ENCODE data around the gene ERN2. TPM values are rescaled to one million over a fixed set of nuclear protein-coding genes. Genes with fewer than 3 reads are reported as not detected.

Gene ERN2
- total RNA-seq = 0.29 TPM
- long read RNA-seq = 0 reads

- Histone ChIP-seq H3K36me3 (no peaks in the 10 kb centered on the region), H3K4me1 (no peaks in the 10 kb centered on the region), H3K4me3 (no peak within 1 kb of the TSS), H3K9me3 (no peaks in the 10 kb centered on the region), H3K27ac (no peak within 1 kb of the TSS), H3K27me3 (peaks cover 65% of the 10 kb centered on the region)
- ATAC-seq (peak; percentile 21), DNase-seq (no peak)
- intact Hi-C loops (cut with DNase I) = no loop called here
- TF ChIP-seq, protein P1, sequence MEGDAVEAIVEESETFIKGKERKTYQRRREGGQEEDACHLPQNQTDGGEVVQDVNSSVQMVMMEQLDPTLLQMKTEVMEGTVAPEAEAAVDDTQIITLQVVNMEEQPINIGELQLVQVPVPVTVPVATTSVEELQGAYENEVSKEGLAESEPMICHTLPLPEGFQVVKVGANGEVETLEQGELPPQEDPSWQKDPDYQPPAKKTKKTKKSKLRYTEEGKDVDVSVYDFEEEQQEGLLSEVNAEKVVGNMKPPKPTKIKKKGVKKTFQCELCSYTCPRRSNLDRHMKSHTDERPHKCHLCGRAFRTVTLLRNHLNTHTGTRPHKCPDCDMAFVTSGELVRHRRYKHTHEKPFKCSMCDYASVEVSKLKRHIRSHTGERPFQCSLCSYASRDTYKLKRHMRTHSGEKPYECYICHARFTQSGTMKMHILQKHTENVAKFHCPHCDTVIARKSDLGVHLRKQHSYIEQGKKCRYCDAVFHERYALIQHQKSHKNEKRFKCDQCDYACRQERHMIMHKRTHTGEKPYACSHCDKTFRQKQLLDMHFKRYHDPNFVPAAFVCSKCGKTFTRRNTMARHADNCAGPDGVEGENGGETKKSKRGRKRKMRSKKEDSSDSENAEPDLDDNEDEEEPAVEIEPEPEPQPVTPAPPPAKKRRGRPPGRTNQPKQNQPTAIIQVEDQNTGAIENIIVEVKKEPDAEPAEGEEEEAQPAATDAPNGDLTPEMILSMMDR (IDR thresholded peaks at IDR 0.05) = no peak
Observed at GRCh38 chr16:23712976-23713375, at the start of gene ERN2. ERN2 (minus strand) TSS chr16:23713222; CDS start chr16:23713187, 35 bp downstream.

GRCh38 chr16:23757937-23758619 is 45.1 kb upstream of the ERN2 start:
- H3K4me1 ChIP-seq = peaks cover 7% of the 10 kb centered on the region
- H3K9me3 ChIP-seq = no peaks in the 10 kb centered on the region
- TF ChIP-seq, protein P1 (IDR thresholded peaks at IDR 0.05) = no peak
- no peaks in the 10 kb centered on the region for H3K36me3 ChIP-seq
- H3K27ac ChIP-seq = no peak overlapping the region
- ATAC-seq = no peak
- H3K27me3 ChIP-seq = peaks cover 48% of the 10 kb centered on the region
- H3K4me3 ChIP-seq = no peak overlapping the region
- intact Hi-C loops (cut with DNase I) = no loop called here
- DNase-seq = no peak

DNA sequence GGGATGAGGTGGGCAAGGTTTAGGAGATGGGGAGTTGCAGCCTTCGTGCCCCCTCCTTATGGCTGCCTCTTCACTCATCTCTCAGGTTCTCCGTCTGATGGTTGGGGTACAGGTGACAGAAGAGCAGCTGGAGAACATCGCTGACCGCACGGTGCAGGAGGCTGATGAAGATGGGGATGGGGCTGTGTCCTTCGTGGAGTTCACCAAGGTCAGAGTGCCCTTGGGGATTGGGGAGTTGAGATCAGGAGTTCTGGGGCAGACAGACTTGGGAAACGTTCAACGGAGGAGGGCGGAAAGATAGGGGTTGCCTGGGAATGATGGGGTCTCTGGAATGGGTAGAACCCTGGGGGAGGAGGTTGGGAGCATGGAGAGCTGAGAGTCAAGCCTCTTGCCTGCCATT is 44.1 kb upstream of the ERN2 start:
- ATAC-seq = no peak
- H3K4me3 ChIP-seq = no peak overlapping the region
- H3K9me3 ChIP-seq = no peaks in the 10 kb centered on the region
- TF ChIP-seq, protein P1 (IDR thresholded peaks at IDR 0.05) = no peak
- peaks cover 7% of the 10 kb centered on the region for H3K4me1 ChIP-seq
- H3K27me3 ChIP-seq = peaks cover 46% of the 10 kb centered on the region
- DNase-seq = no peak
- H3K27ac ChIP-seq = no peak overlapping the region
- H3K36me3 ChIP-seq = no peaks in the 10 kb centered on the region
- intact Hi-C loops (cut with DNase I) = no loop called here

DNA sequence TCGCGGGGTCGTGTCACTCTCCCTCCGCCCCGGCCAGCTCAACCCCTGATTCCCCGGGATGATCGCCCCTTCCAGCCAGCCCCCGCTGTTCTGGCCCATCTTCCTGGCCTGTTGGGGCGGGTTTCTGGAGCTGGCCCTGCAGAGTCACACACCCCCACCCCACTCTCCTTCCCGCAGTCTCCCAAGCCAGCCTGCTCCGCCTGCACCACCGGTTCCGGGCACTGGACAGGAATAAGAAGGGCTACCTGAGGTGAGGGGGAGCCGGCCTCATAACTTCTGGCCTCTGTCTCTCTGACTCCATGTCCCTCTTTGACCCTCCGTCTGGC is 42.4 kb upstream of the ERN2 start:
- intact Hi-C loops (cut with DNase I) = no loop called here
- Histone ChIP-seq H3K4me3 (no peak overlapping the region), H3K36me3 (no peaks in the 10 kb centered on the region), H3K27ac (no peak overlapping the region), H3K9me3 (no peaks in the 10 kb centered on the region), H3K27me3 (peaks cover 46% of the 10 kb centered on the region), H3K4me1 (peaks cover 7% of the 10 kb centered on the region)
- TF ChIP-seq, protein P1 (IDR thresholded peaks at IDR 0.05) = no peak
- DNase-seq (no peak), ATAC-seq (no peak)

DNA sequence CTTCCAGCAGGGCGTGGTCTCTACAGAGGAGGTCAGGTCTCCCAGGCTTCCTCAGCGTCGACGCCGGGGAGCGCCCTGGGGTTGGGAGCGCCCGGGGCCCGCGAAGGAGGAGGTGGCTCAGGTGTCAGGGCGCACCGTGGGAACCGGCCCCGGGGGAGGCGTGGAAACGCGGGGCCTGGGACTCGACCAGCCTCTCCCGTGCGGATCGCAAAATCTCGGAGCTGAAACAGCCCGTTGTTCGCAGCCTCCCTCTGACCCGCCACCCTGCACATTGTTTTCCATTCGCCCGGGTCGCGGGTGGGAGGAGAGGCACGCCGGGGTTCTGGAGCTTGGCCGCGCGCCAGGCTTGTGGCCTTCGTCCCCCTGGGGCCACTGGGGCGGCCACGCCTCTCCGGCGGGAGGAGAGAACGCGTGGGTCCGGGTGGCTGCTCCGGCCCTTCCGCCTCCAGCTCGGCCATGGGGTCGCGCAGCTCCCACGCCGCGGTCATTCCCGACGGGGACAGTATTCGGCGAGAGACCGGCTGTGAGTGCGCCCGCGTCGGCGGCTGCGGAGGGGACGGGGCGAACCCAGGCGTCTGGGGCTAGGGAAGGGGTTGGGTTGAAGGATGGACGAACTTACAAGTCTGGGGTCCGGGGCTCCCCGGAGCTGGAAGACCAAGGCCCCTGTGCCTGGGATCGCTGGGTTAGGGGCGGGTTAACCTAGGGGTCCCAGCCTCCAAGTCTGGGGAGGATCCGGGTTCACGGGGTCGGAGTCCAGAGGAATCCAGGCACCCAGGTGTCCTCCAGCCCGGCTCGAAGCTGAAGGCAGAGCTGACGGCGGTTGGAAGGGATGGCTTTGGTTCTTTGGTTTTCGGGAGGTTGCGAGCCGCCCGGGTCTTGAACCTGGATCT is 41.8 kb upstream of the ERN2 start, which contains the start of gene CHP2:
TSS of gene CHP2 (plus strand) at position 433 of the 890 bp plus-strand sequence. CDS start at position 457, 24 bp downstream.
- Histone ChIP-seq H3K4me1 (peaks cover 7% of the 10 kb centered on the region), H3K27ac (no peak within 1 kb of the TSS), H3K4me3 (peak within 1 kb of the TSS; percentile 25), H3K27me3 (peaks cover 46% of the 10 kb centered on the region), H3K9me3 (no peaks in the 10 kb centered on the region), H3K36me3 (no peaks in the 10 kb centered on the region)
- peak; percentile 64 for DNase-seq
- ATAC-seq = peak; percentile 57
- intact Hi-C loops (cut with DNase I) = no loop called here
- TF ChIP-seq, protein P1 (IDR thresholded peaks at IDR 0.05) = no peak
